CD14-positive monocyte (primary cell): Measurements from ENCODE around the gene DNAH3. TPM values are rescaled to one million over a fixed set of nuclear protein-coding genes. Genes with fewer than 3 reads are reported as not detected.
"Not testable (repeated sequence)": the region's sequence is repeated elsewhere in the genome, so short reads cannot be mapped to it uniquely, and the experiment has no call there.

Source experiments
- DNase-seq, 3 donors: peaks; one replicate each; pipeline ENCODE4 v3.0.0-alpha.2; 2011 to 2022
- H2AFZ ChIP-seq: 2 replicates; pipeline ENCODE4 v1.6.0; 2012; ENCODE audit warnings: mild to moderate bottlenecking, low read depth, low read length, inconsistent platforms; ENCODE audit not compliant: insufficient read depth, poor library complexity, severe bottlenecking
- H3K27ac ChIP-seq, 2 donors: 1 replicate in 1 of 2; 2 replicates in 1 of 2; pipeline ENCODE4 v1.5.1; 2012 to 2013; ENCODE audit warnings: low read length in 2 of 2, control low read depth in 1 of 2, inconsistent platforms in 1 of 2, low read depth in 1 of 2, mild to moderate bottlenecking in 1 of 2
- H3K27me3 ChIP-seq, 2 donors: one replicate each; pipeline versions ENCODE4 v1.6.0 to v1.6.1; 2011 to 2013; ENCODE audit warnings: low read length in 2 of 2; ENCODE audit not compliant: control insufficient read depth in 2 of 2, insufficient read depth in 2 of 2
- H3K36me3 ChIP-seq, 2 donors: replicated peaks in 1 of 2; 1 replicate in 1 of 2; 2 replicates in 1 of 2; pipeline versions ENCODE4 v1.5.1 to v1.6.1; 2012 to 2013; ENCODE audit warnings: low read length in 2 of 2, control low read depth in 1 of 2, inconsistent platforms in 1 of 2, mild to moderate bottlenecking in 1 of 2; ENCODE audit not compliant: insufficient read depth in 2 of 2, control insufficient read depth in 1 of 2
- H3K4me1 ChIP-seq, 2 donors: 1 replicate in 1 of 2; 2 replicates in 1 of 2; pipeline versions ENCODE4 v1.5.1 to v1.6.1; 2012 to 2013; ENCODE audit warnings: low read length in 2 of 2, control low read depth in 1 of 2, inconsistent platforms in 1 of 2, mild to moderate bottlenecking in 1 of 2, moderate library complexity in 1 of 2; ENCODE audit not compliant: insufficient read depth in 2 of 2, control insufficient read depth in 1 of 2
- H3K4me2 ChIP-seq: replicated peaks from 2 replicates; pipeline ENCODE3; 2012; ENCODE audit warnings: low read length, moderate library complexity, mild to moderate bottlenecking; ENCODE audit not compliant: poor library complexity, severe bottlenecking; ENCODE audit errors: extremely low read depth
- H3K4me3 ChIP-seq, 3 experiments: fragments of 200-600 bp in 1 of 3; sonication (generic) in 1 of 3; replicated peaks in 1 of 3; 1 replicate in 2 of 3; 2 replicates in 1 of 3; pipeline ENCODE4 v1.5.1; 2011 to 2013; ENCODE audit warnings: low read length in 3 of 3, mild to moderate bottlenecking in 3 of 3, control low read depth in 2 of 3, low read depth in 2 of 3, inconsistent platforms in 1 of 3, moderate library complexity in 1 of 3
- H3K79me2 ChIP-seq: 2 replicates; pipeline ENCODE4 v1.6.0; 2012; ENCODE audit warnings: mild to moderate bottlenecking, control low read depth, inconsistent platforms, low read length, moderate library complexity; ENCODE audit not compliant: insufficient read depth
- H3K9ac ChIP-seq: 2 replicates; pipeline ENCODE4 v1.6.0; 2017; ENCODE audit warnings: low read length, mild to moderate bottlenecking; ENCODE audit not compliant: insufficient read depth, poor library complexity, severe bottlenecking
- H3K9me3 ChIP-seq, 2 donors: replicated peaks in 1 of 2; 1 replicate in 1 of 2; 2 replicates in 1 of 2; pipeline versions ENCODE4 v1.5.1 to v1.6.1; 2012 to 2013; ENCODE audit warnings: low read length in 2 of 2, control low read depth in 1 of 2; ENCODE audit not compliant: control insufficient read depth in 1 of 2, insufficient read depth in 1 of 2
- H4K20me1 ChIP-seq: 2 replicates; pipeline ENCODE4 v1.6.0; 2012; ENCODE audit warnings: mild to moderate bottlenecking, low read length, control low read depth, moderate library complexity; ENCODE audit not compliant: insufficient read depth
- H3K27ac Mint-ChIP-seq, 7 donors: one replicate each; pipeline ENCODE4 v1.8.0; 2020; ENCODE audit warnings: mild to moderate bottlenecking in 7 of 7, mixed read lengths in 7 of 7, moderate library complexity in 6 of 7, inconsistent platforms in 2 of 7
- H3K27me3 Mint-ChIP-seq, 3 donors: one replicate each; pipeline ENCODE4 v1.8.0; 2021 to 2022; ENCODE audit warnings: low read depth in 3 of 3, mild to moderate bottlenecking in 3 of 3, mixed read lengths in 3 of 3, moderate library complexity in 3 of 3, inconsistent platforms in 1 of 3
- H3K36me3 Mint-ChIP-seq, 2 donors: one replicate each; pipeline ENCODE4 v1.8.0; 2020; ENCODE audit warnings: mixed read lengths in 2 of 2, inconsistent platforms in 1 of 2, mild to moderate bottlenecking in 1 of 2
- H3K4me1 Mint-ChIP-seq: one replicate; pipeline ENCODE4 v1.8.0; 2020; ENCODE audit warnings: mild to moderate bottlenecking, mixed read lengths
- H3K4me3 Mint-ChIP-seq, 2 donors: one replicate each; pipeline ENCODE4 v1.8.0; 2020; ENCODE audit warnings: mild to moderate bottlenecking in 2 of 2, mixed read lengths in 2 of 2, moderate library complexity in 1 of 2
- H3K9me3 Mint-ChIP-seq, 7 donors: one replicate each; pipeline ENCODE4 v1.8.0; 2020 to 2022; ENCODE audit warnings: mixed read lengths in 7 of 7, mild to moderate bottlenecking in 6 of 7, moderate library complexity in 6 of 7, inconsistent platforms in 2 of 7
- CTCF ChIP-seq: fragments of 200-600 bp; IDR thresholded peaks from one replicate; pipeline ENCODE4 v1.8.0; 2022; ENCODE audit warnings: antibody characterized with exemption, mild to moderate bottlenecking
- WGBS: methylation state at CpG from one replicate; pipeline ENCODE4 v1.1.5; 2013; ENCODE audit warnings: missing lambda C conversion rate; ENCODE audit not compliant: insufficient coverage; 5-methylcytosine and 5-hydroxymethylcytosine counted together
- intact Hi-C, 2 donors: fragments of 100-400 bp; cut with micrococcal nuclease; formaldehyde crosslinking; loops; one replicate each; pipeline versions ENCODE4 v1.15.0 to v1.15.1; 2023
- polyA plus RNA-seq, 3 donors: library from polyadenylated mRNA; depleted of rRNA in 1 of 3; unstranded in 2 of 3; stranded (reverse) in 1 of 3; fragments of 300-500 nt in 2 of 3; fragments of >200 nt in 1 of 3; fragmentation: Illumina TruSeq in 2 of 3; gene quantifications; 1 replicate in 2 of 3; 2 replicates in 1 of 3; pipeline ENCODE4 v1.2.3, GENCODE V29; 2012 to 2021

The DNAH3 gene
- polyA plus RNA-seq, 3 donors: not detected

- Histone ChIP-seq H3K9ac (no peak overlapping the region), H3K4me1 (no peaks in the 10 kb centered on the region), H3K27me3 (peaks cover 2% of the 10 kb centered on the region in 2 donors), H3K4me3 (no peak overlapping the region), H3K9me3 (no peaks in the 10 kb centered on the region), H3K36me3 (no peaks in the 10 kb centered on the region), H3K79me2 (no peaks in the 10 kb centered on the region), H4K20me1 (no peaks in the 10 kb centered on the region), H2AFZ (no peak overlapping the region), H3K27ac (no peak overlapping the region), H3K4me2 (no peak overlapping the region)
- no peaks in the 10 kb centered on the region for H3K4me1 Mint-ChIP-seq
- H3K9me3 Mint-ChIP-seq: no peaks in the 10 kb centered on the region
- WGBS: 94% methylated on average over 2 of the region's 4 CpGs
- no peak overlapping the region for H3K27ac Mint-ChIP-seq
- H3K27me3 Mint-ChIP-seq: peaks cover 0 to 13% (median 5%) of the 10 kb centered on the region in 3 donors
- H3K36me3 Mint-ChIP-seq: no peaks in the 10 kb centered on the region
- intact Hi-C loops: no loop called here
- no peak for DNase-seq
- no peak overlapping the region for H3K4me3 Mint-ChIP-seq
- no peak for TF ChIP-seq CTCF
These were observed 50.2 kb downstream of the DNAH3 start for GRCh38 chr16:21100447-21100846.

- H3K36me3 ChIP-seq: no peaks in the 10 kb centered on the region
- no CpG with 5 or more reads among the region's 1 CpG for WGBS
- no peak overlapping the region for H3K9ac ChIP-seq
- H3K4me3 ChIP-seq: no peak overlapping the region
- peaks cover 0 to 2% (median 0%) of the 10 kb centered on the region in 7 donors for H3K9me3 Mint-ChIP-seq
- H4K20me1 ChIP-seq: no peaks in the 10 kb centered on the region
- no peaks in the 10 kb centered on the region for H3K9me3 ChIP-seq
- no peaks in the 10 kb centered on the region for H3K4me1 Mint-ChIP-seq
- peaks cover 2 to 3% of the 10 kb centered on the region in 2 donors for H3K27me3 ChIP-seq
- no peak overlapping the region for H3K27ac Mint-ChIP-seq
- TF ChIP-seq CTCF: no peak
- intact Hi-C loops: no loop called here
- no peak overlapping the region for H3K27ac ChIP-seq
- H3K4me1 ChIP-seq: no peaks in the 10 kb centered on the region
- H3K27me3 Mint-ChIP-seq: peaks cover 3 to 14% (median 3%) of the 10 kb centered on the region in 3 donors
- H3K4me3 Mint-ChIP-seq: no peak overlapping the region
- H2AFZ ChIP-seq: no peak overlapping the region
- H3K79me2 ChIP-seq: no peaks in the 10 kb centered on the region
- no peaks in the 10 kb centered on the region for H3K36me3 Mint-ChIP-seq
- no peak for DNase-seq
- no peak overlapping the region for H3K4me2 ChIP-seq
These were observed 53.5 kb downstream of the DNAH3 start for GRCh38 chr16:21097151-21097550.

GRCh38 chr16:21094719-21095118, 55.9 kb downstream of the DNAH3 start:
- H3K79me2 ChIP-seq, H3K9me3 ChIP-seq, H3K4me3 Mint-ChIP-seq, H3K36me3 ChIP-seq, H3K4me1 Mint-ChIP-seq, H3K27ac ChIP-seq, H4K20me1 ChIP-seq, H3K36me3 Mint-ChIP-seq, intact Hi-C loops, H3K9ac ChIP-seq, H3K27me3 ChIP-seq, H2AFZ ChIP-seq, H3K4me2 ChIP-seq, H3K9me3 Mint-ChIP-seq, H3K4me1 ChIP-seq, H3K4me3 ChIP-seq, H3K27ac Mint-ChIP-seq, DNase-seq: not testable (repeated sequence)
- peaks cover 4 to 11% (median 6%) of the 10 kb centered on the region in 3 donors for H3K27me3 Mint-ChIP-seq
- no CpG with 5 or more reads among the region's 2 CpGs for WGBS
